Measurements from ENCODE around the gene ACTR2.

The ACTR2 gene

DNA sequence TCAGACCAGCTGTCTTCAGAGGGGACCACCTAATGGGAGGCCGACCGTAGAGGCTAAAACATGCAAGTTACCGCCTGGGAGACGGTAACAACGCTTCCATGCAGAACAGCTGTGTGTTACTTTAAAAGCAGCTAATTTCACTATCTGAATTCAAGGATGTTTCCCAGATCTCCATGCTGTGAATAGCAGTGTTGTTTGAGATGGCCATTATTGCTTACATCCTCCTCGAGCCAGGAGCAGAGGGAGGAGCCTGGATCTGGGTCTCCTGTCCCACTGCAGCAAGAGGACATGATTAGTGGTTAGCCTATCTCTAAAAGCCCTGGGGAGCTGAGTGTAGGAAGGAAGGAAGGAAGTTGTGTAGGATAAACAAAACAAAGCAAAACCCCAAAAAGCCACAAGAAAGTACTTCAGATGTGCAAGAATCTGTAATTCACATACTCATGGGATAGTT lies 50.9 kb downstream of the ACTR2 start:
- no peak for DNase-seq (ENCODE audit: low read depth in 2 of 2)

GRCh38 chr2:65279756-65280155 lies 52.1 kb downstream of the ACTR2 start:
- DNase-seq (ENCODE audit: low read depth in 2 of 2) = no peak

DNA sequence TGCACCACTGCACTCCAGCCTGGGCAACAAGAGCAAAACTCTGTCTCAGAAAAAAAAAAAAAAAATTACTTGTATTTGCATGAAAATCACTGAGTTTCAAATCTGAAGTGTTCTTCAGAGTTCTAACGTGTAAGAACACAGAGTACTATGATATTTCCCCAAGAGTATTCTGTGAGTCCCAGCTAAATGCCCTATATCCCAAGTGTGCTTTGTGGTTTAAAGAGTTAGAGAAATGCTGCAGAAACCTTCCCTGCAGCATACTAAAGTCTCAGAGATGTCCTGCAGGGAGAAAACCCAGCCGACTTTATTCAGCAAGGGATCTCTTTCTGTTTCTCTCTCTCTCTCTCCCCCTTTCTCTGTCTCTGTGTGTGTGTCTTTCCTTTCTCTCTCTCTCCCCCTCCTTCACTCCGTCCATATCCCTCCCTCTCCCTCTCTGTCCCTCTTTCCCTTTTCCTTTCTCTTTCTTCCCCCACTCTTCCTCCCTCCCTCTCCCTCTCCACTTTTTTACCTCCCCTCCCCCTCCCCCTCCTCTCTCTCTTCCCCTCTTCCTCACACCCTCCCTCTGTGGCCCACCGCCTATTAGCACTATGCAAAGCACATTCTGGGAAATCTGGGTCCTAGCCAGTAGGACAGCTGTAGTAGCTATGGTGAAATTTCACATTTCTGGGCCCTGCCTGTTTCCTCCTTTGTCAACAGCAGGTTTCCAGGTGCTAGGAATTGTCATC lies 54.2 kb downstream of the ACTR2 start:
- DNase-seq (ENCODE audit: low read depth in 2 of 2) = no peak

- DNase-seq (ENCODE audit: low read depth in 2 of 2) = no peak
Observed at GRCh38 chr2:65282477-65283053, 54.9 kb downstream of the ACTR2 start.

DNA sequence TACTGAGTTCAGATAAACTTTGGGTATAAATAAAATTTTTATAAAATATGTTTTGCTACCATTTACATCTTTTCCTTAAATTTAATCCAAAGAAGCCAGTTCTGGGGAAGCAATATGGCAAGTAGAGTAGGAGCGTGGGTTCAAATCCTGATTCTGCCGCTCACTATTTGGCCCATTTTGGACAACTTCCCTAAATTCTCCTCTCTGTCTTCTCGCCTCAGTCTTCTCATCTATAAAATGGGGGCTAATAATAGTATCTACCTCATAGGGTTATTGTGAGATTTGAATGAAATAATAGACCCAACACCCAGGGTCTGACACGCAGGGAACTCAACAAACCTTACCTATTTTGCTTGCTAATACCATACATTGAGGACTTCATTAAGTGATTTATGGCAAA lies 59.7 kb downstream of the ACTR2 start:
- no peak for DNase-seq (ENCODE audit: low read depth in 2 of 2)

DNA sequence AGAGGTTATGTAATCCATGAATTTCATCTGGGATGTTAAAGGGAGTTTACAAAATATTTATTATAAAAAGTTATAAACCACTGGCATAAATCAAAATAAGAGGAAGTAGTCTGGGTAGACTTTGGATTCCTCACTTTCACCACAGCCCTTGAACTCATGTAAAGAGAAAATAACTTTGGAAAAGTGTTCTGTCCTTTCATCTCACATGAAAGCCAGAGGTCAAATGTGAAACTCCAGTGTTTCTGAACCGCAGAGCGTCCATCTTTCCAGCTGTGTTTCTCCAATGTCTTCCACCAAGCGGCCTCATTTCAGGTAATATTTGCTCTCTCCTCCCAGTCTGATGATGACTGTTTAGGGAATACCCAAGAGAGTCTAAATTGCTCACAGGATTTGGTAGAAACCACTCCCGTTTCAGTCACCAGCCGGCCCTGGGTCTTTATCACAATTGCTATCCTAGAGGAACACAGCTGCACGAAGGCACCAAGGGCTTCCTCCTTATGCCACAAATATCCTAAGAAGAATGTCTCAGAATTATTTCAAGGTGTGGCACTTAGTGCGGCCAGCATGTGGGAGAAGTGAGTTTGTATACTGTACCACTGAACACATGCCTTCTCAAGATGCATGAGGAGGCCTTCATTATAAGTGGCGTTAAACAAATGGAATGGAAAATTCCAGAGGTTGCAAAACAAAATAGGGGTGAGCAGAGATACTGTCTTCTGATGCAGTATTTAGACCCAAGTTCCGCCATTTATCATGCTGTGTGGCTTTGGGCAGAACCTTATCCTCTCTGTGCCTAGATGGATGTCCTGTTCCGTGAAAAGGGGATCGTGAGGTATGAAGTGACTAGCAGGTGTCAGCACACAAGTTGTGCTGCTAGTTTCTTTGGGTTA lies 63.8 kb downstream of the ACTR2 start:
- no peak for DNase-seq (ENCODE audit: low read depth in 2 of 2)

- DNase-seq (ENCODE audit: low read depth in 2 of 2) = no peak
Observed at GRCh38 chr2:65292106-65292400, 64.4 kb downstream of the ACTR2 start.

- no peak for DNase-seq (ENCODE audit: low read depth in 2 of 2)
Observed at GRCh38 chr2:65292461-65293011, 64.9 kb downstream of the ACTR2 start.

- no peak for DNase-seq (ENCODE audit: low read depth in 2 of 2)
Observed at GRCh38 chr2:65293376-65293775, 65.7 kb downstream of the ACTR2 start.

DNA sequence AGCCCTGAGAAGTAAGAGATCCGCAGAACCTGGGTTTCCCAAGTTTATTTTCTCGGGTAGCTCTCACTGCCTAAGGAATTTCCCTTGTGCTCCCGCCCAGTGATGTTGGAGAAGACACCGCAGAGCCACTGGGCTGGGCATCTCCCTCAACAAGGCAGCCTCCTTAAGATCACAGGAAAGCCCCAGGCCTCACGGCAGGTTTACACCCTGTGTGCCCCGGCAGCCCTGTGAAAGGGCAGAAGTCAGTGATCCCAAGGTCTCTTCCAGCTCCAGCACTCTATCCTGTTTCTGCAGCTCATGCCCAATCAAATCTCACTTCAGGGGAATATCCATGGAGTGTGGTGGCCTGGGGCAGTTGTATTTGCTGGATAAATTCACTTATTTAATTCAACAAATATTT lies 66.5 kb downstream of the ACTR2 start:
- no peak for DNase-seq (ENCODE audit: low read depth in 2 of 2)

GRCh38 chr2:65294701-65295100 lies 67.1 kb downstream of the ACTR2 start:
- no peak for DNase-seq (ENCODE audit: low read depth in 2 of 2)

DNA sequence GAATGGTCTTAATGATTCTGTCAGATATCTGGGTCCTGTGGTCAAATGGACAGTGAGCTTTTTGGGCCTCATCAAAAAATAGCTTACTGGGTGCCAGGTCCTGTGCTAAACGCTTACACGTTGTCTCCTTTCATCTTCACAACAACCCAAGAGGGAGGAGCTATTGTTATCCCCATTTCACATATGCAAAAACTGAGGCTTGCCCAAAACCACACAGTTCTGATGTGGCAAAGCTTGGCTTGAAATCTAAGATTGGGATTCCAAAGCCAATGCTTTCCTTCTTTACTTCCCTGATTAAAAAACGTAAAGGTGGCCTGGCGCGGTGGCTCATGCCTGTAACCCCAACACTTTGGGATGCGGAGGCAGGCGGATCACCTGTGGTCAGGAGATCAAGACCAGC lies 69.3 kb downstream of the ACTR2 start:
- DNase-seq (ENCODE audit: low read depth in 2 of 2) = no peak

GRCh38 chr2:65297544-65297943 lies 69.9 kb downstream of the ACTR2 start:
- DNase-seq (ENCODE audit: low read depth in 2 of 2) = no peak

GRCh38 chr2:65298089-65298488 lies 70.5 kb downstream of the ACTR2 start:
- DNase-seq (ENCODE audit: low read depth in 2 of 2) = no peak

DNA sequence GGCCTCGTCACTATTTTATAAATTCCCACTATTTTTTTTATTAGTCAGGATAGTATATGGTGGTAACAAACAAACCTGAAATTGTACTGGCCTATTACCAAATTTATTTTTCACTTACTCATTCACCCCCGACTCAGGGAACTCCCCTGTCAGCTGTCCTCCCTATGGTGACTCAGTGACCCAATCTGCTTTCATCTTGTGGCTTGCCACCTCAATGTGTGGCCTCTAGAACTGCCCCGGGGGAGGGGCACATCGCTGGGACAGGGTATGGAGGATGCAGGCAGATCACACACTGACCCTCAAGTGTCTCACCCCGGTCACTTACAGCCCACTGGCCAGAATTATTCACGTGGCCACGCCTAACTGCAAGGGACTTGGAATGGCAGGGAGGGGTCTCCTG lies 71.6 kb downstream of the ACTR2 start:
- DNase-seq (ENCODE audit: low read depth in 2 of 2) = peak; percentile 51 to 63

GRCh38 chr2:65300134-65300760 lies 72.6 kb downstream of the ACTR2 start:
- DNase-seq (ENCODE audit: low read depth in 2 of 2) = no peak

- peak; percentile 41 to 73 for DNase-seq (ENCODE audit: low read depth in 2 of 2)
Observed at GRCh38 chr2:65300761-65301711, 73.4 kb downstream of the ACTR2 start.

DNA sequence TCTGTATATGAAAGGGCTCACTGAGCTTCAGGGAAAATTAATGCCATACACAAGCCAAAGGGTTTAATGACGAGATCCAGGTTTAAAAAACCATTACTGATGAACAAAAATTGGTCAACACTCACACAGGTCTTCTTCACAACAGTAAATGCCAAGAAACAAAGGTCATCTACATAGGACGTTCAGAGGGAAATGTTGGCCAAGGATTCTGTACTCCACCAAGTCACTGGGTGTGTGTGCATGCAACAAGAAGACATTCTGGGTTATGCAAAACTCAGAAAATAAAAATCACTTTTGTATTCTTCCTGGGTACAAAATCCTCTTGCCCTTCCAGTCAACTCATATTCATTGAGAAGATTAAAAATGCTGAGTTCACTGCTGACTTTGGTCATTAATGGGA lies 78.3 kb downstream of the ACTR2 start:
- no peak for DNase-seq (ENCODE audit: low read depth in 2 of 2)

- DNase-seq (ENCODE audit: low read depth in 2 of 2) = no peak
Observed at GRCh38 chr2:65309699-65310098, 82.1 kb downstream of the ACTR2 start.

DNA sequence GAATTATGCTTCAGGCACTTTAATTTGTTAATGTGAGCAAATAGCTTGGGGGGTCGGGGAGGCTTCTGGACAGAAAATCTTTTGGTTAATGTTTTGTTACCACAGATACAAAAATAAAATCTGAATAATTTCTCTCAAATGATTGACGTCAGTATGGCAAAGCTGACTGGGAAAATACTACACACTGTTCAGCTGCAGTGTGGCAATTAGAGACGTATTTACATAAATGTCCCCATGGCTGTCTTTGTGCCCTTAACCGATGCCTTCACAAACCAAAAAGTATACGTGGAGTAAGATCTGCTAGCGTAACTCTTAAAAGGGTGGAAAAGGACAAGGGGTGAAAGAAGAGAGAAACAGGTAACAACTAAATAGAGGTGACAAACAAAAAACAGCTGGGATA lies 83.4 kb downstream of the ACTR2 start:
- DNase-seq (ENCODE audit: low read depth in 2 of 2) = no peak

GRCh38 chr2:65311596-65311995 lies 84.0 kb downstream of the ACTR2 start:
- no peak for DNase-seq (ENCODE audit: low read depth in 2 of 2)

All from stimulated activated CD4-positive, alpha-beta T cell treated with anti-CD3 and anti-CD28 coated beads, Interleukin-4, amount 100 ng/mL, for 48 hours (primary cell).